Vagina (tissue), 2 donors: ENCODE measurements around the gene ATG5. TPM values are rescaled to one million over a fixed set of nuclear protein-coding genes. Genes with fewer than 3 reads are reported as not detected.

Experiments
- DNase-seq, 2 donors: peaks; one replicate each; pipeline ENCODE4 v3.0.0-alpha.2; 2017; ENCODE audit errors: extremely low spot score in 2 of 2
- H3K27ac ChIP-seq: fragments of 200-600 bp; sonication (generic); one replicate; pipeline ENCODE4 v1.5.1; 2019
- H3K27me3 ChIP-seq: fragments of 200-600 bp; sonication (generic); one replicate; pipeline ENCODE4 v1.5.1; 2019
- H3K36me3 ChIP-seq, 2 donors: fragments of 200-600 bp; sonication (generic); one replicate each; pipeline ENCODE4 v1.5.1; 2017 to 2019
- H3K4me1 ChIP-seq: fragments of 200-600 bp; sonication (generic); one replicate; pipeline ENCODE4 v1.5.1; 2019
- H3K4me3 ChIP-seq, 2 donors: fragments of 200-600 bp; sonication (generic); 1 replicate in 1 of 2; 2 replicates in 1 of 2; pipeline ENCODE4 v1.5.1; 2016 to 2019
- H3K9me3 ChIP-seq: fragments of 200-600 bp; sonication (generic); one replicate; pipeline ENCODE4 v1.5.1; 2019
- CTCF ChIP-seq, 3 experiments: fragments of 450-650 bp in 2 of 3; fragments of 200-600 bp in 1 of 3; sonication (generic) in 1 of 3; IDR thresholded peaks; one replicate each; pipeline ENCODE4 v1.5.1; 2017 to 2019; ENCODE audit warnings: antibody characterized with exemption in 3 of 3, mild to moderate bottlenecking in 2 of 3, moderate library complexity in 2 of 3
- POLR2A ChIP-seq, 2 donors: fragments of 450-650 bp; IDR thresholded peaks; one replicate each; pipeline ENCODE4 v1.6.1; 2017; ENCODE audit warnings: antibody characterized with exemption in 2 of 2, mild to moderate bottlenecking in 2 of 2, moderate library complexity in 2 of 2
- POLR2AphosphoS5 ChIP-seq, 2 donors: sonication (generic); formaldehyde crosslinking; IDR thresholded peaks; one replicate each; pipeline ENCODE4 v1.9.0; 2017; ENCODE audit warnings: antibody characterized with exemption in 2 of 2, mild to moderate bottlenecking in 2 of 2, low read depth in 1 of 2; ENCODE audit not compliant: insufficient read depth in 1 of 2
- intact Hi-C: fragments of 100-400 bp; cut with DNase I; formaldehyde crosslinking; loops from one replicate; pipeline ENCODE4 v1.15.1; 2023
- total RNA-seq: library from RNA; depleted of rRNA; stranded (reverse); fragments of >200 nt; gene quantifications from one replicate; pipeline ENCODE4 v1.2.3, GENCODE V29; 2016

ATG5 gene
- total RNA-seq, 1 donor from 2014 or later, result 37.1 TPM

- no peaks in the 10 kb centered on the region for H3K9me3 ChIP-seq
- H3K27ac ChIP-seq, result no peak overlapping the region
- H3K4me3 ChIP-seq, result no peak overlapping the region
- no peak for TF ChIP-seq POLR2A (IDR thresholded peaks at IDR 0.05)
- TF ChIP-seq CTCF (IDR thresholded peaks at IDR 0.05), result no peak
- TF ChIP-seq POLR2AphosphoS5 (IDR thresholded peaks at IDR 0.05; ENCODE audit: insufficient read depth in 1 of 2, low read depth in 1 of 2), result no peak
- no peak for DNase-seq
- intact Hi-C loops, result no loop called here
- H3K36me3 ChIP-seq, result no peaks in the 10 kb centered on the region
- H3K4me1 ChIP-seq, result no peaks in the 10 kb centered on the region
- H3K27me3 ChIP-seq, result no peaks in the 10 kb centered on the region
Measured at GRCh38 chr6:106141441-106142237, 183.9 kb downstream of the ATG5 start.

- no peak for DNase-seq
- H3K4me3 ChIP-seq, result no peak overlapping the region
- no peaks in the 10 kb centered on the region for H3K9me3 ChIP-seq
- TF ChIP-seq CTCF (IDR thresholded peaks at IDR 0.05), result no peak
- TF ChIP-seq POLR2AphosphoS5 (IDR thresholded peaks at IDR 0.05; ENCODE audit: insufficient read depth in 1 of 2, low read depth in 1 of 2), result no peak
- no peak for TF ChIP-seq POLR2A (IDR thresholded peaks at IDR 0.05)
- no peak overlapping the region for H3K27ac ChIP-seq
- H3K27me3 ChIP-seq, result no peaks in the 10 kb centered on the region
- no peaks in the 10 kb centered on the region for H3K36me3 ChIP-seq
- H3K4me1 ChIP-seq, result peaks cover 16% of the 10 kb centered on the region
- intact Hi-C loops, result no loop called here
Measured at GRCh38 chr6:106138151-106138550, 187.4 kb downstream of the ATG5 start.

- intact Hi-C loops, result no loop called here
- Histone ChIP-seq H3K36me3 (no peaks in the 10 kb centered on the region), H3K9me3 (no peaks in the 10 kb centered on the region), H3K4me3 (no peak overlapping the region), H3K27ac (no peak overlapping the region), H3K27me3 (no peaks in the 10 kb centered on the region), H3K4me1 (peaks cover 16% of the 10 kb centered on the region)
- DNase-seq, result no peak
- TF ChIP-seq POLR2AphosphoS5 (IDR thresholded peaks at IDR 0.05; ENCODE audit: insufficient read depth in 1 of 2, low read depth in 1 of 2), result no peak
- no peak for TF ChIP-seq CTCF (IDR thresholded peaks at IDR 0.05)
Measured at GRCh38 chr6:106136845-106137244, 188.7 kb downstream of the ATG5 start.

- DNase-seq, result no peak
Measured at GRCh38 chr6:106135911-106136571, 189.5 kb downstream of the ATG5 start.

More at GRCh38 chr6:106135911-106136571, 189.5 kb downstream of the ATG5 start:
- TF ChIP-seq CTCF (IDR thresholded peaks at IDR 0.05), result no peak
- no peak for TF ChIP-seq POLR2A (IDR thresholded peaks at IDR 0.05)
- TF ChIP-seq POLR2AphosphoS5 (IDR thresholded peaks at IDR 0.05; ENCODE audit: insufficient read depth in 1 of 2, low read depth in 1 of 2), result no peak
- no peaks in the 10 kb centered on the region for H3K36me3 ChIP-seq
- H3K27ac ChIP-seq, result no peak overlapping the region
- H3K27me3 ChIP-seq, result no peaks in the 10 kb centered on the region
- H3K4me3 ChIP-seq, result no peak overlapping the region
- intact Hi-C loops, result no loop called here
- H3K4me1 ChIP-seq, result peaks cover 16% of the 10 kb centered on the region
- no peaks in the 10 kb centered on the region for H3K9me3 ChIP-seq
